ENCODE measurements around the gene SYCP2L.

Gene SYCP2L

DNA sequence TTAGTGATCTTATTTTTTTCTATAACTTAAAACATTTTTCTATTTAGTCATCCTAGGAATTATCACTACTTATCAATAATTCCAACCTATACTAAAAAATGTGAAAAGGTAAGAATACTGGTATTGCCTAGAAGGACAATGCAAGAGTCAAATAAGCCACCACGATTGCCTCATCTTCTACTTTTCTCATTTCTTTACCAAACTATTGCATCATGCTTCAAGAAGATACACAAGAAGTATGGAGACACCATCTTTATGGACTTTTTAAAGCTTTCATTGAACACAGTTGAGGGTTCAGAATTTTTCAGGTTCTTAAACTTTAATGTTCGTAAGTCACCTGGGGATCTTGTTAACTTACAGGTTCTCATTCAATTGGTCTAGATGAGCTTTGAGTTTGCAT is 131.4 kb downstream of the SYCP2L start:
- Histone ChIP-seq H3K27me3 (replicated peaks) (no peaks in the 10 kb centered on the region), H3K27ac (no peak overlapping the region), H3K4me3 (ENCODE audit: low read depth, low read length) (no peak overlapping the region), H3K36me3 (replicated peaks) (no peaks in the 10 kb centered on the region)
- TF ChIP-seq, protein P1, sequence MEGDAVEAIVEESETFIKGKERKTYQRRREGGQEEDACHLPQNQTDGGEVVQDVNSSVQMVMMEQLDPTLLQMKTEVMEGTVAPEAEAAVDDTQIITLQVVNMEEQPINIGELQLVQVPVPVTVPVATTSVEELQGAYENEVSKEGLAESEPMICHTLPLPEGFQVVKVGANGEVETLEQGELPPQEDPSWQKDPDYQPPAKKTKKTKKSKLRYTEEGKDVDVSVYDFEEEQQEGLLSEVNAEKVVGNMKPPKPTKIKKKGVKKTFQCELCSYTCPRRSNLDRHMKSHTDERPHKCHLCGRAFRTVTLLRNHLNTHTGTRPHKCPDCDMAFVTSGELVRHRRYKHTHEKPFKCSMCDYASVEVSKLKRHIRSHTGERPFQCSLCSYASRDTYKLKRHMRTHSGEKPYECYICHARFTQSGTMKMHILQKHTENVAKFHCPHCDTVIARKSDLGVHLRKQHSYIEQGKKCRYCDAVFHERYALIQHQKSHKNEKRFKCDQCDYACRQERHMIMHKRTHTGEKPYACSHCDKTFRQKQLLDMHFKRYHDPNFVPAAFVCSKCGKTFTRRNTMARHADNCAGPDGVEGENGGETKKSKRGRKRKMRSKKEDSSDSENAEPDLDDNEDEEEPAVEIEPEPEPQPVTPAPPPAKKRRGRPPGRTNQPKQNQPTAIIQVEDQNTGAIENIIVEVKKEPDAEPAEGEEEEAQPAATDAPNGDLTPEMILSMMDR (IDR thresholded peaks at IDR 0.05; ENCODE audit: low read depth, low read length, missing control alignments) = no peak
- DNase-seq = no peak
- in situ Hi-C loops (cut with HindIII; ENCODE audit: low pct_ligation_motif_present, low sequenced_read_pairs) = no loop called here

DNA sequence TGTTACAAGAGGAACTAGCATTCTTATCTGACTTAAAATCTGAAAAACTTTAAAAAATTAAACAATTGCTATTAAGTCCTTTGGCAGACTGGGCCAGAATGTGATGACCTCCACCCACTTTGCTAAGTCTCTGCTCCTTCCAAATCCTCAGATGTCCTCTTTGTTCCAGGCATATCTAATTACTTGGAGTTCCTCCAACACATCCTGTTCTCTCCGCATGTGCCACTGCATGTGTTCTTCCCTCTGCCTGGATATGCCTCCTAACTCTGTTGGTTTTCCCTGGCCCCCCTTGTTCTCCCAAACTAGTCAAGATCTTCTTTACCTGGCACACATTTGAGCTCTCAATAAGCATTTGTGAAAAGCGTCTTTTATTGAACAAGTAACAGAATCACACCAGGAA is 134.2 kb downstream of the SYCP2L start:
- in situ Hi-C loops (cut with HindIII; ENCODE audit: low pct_ligation_motif_present, low sequenced_read_pairs) = no loop called here
- TF ChIP-seq, protein P1 (IDR thresholded peaks at IDR 0.05; ENCODE audit: low read depth, low read length, missing control alignments) = no peak

DNA sequence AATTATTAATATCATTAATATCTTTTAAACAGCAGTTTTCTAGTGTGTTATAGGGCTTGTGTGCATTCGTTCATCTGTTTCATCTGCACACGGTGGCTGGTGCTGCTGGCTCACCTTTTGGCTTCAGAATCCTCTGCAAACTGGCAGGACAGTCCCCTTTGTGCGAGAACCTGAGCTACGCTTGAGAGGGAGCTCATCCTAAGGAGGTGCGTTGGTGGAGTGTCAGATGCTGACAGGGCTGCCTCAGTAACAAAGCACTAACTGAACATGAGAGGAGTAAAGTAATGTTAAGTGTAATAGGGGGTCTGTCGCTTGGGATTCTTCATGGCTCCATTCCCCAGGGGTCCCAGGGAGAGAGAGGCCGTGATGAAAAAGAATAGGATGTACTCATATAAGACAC is 134.9 kb downstream of the SYCP2L start:
- no peak overlapping the region for H3K27ac ChIP-seq

More for the DNA sequence above, 134.2 kb downstream of the SYCP2L start:
- Histone ChIP-seq H3K36me3 (replicated peaks) (no peaks in the 10 kb centered on the region), H3K27me3 (replicated peaks) (no peaks in the 10 kb centered on the region), H3K4me3 (ENCODE audit: low read depth, low read length) (no peak overlapping the region), H3K27ac (no peak overlapping the region)
- no peak for DNase-seq

DNA sequence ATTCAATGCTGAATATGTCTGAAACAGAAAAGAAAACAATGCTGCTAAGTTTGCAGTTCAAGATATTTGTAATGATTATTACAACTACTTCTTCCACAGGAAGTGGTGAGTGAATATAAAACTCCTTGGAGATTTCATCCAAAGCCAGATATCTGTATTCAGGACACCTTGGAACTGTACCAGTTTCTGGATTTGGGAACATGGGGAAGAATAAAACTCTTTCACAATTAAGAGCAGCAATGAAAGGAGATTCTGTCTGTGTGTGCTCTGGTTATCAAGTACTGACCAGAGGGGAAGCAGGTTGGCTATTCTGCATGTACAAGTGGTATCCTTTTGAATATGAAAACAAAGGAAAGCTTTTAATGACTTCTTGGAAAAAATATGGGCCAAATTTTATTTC is 136.2 kb downstream of the SYCP2L start:
- H3K27ac ChIP-seq = no peak overlapping the region
- in situ Hi-C loops (cut with HindIII; ENCODE audit: low pct_ligation_motif_present, low sequenced_read_pairs) = no loop called here
- DNase-seq = no peak
- no peaks in the 10 kb centered on the region for H3K36me3 ChIP-seq (replicated peaks)
- TF ChIP-seq, protein P1 (IDR thresholded peaks at IDR 0.05; ENCODE audit: low read depth, low read length, missing control alignments) = no peak
- no peaks in the 10 kb centered on the region for H3K27me3 ChIP-seq (replicated peaks)
- H3K4me3 ChIP-seq (ENCODE audit: low read depth, low read length) = no peak overlapping the region

More for the DNA sequence above, 134.9 kb downstream of the SYCP2L start:
- no peak for DNase-seq
- in situ Hi-C loops (cut with HindIII; ENCODE audit: low pct_ligation_motif_present, low sequenced_read_pairs) = no loop called here
- TF ChIP-seq, protein P1 (IDR thresholded peaks at IDR 0.05; ENCODE audit: low read depth, low read length, missing control alignments) = no peak
- H3K27me3 ChIP-seq (replicated peaks) = no peaks in the 10 kb centered on the region
- no peaks in the 10 kb centered on the region for H3K36me3 ChIP-seq (replicated peaks)
- H3K4me3 ChIP-seq (ENCODE audit: low read depth, low read length) = no peak overlapping the region
